ENCODE data around the gene COL21A1. TPM values are rescaled to one million over a fixed set of nuclear protein-coding genes. Genes with fewer than 3 reads are reported as not detected.

Gene COL21A1
- total and polyA plus RNA-seq, 7 donors = 0.24 to 7.1 (median 0.65) TPM

GRCh38 chr6:56235245-56235644, 12.1 kb downstream of the COL21A1 start:
- TF ChIP-seq, protein P1, sequence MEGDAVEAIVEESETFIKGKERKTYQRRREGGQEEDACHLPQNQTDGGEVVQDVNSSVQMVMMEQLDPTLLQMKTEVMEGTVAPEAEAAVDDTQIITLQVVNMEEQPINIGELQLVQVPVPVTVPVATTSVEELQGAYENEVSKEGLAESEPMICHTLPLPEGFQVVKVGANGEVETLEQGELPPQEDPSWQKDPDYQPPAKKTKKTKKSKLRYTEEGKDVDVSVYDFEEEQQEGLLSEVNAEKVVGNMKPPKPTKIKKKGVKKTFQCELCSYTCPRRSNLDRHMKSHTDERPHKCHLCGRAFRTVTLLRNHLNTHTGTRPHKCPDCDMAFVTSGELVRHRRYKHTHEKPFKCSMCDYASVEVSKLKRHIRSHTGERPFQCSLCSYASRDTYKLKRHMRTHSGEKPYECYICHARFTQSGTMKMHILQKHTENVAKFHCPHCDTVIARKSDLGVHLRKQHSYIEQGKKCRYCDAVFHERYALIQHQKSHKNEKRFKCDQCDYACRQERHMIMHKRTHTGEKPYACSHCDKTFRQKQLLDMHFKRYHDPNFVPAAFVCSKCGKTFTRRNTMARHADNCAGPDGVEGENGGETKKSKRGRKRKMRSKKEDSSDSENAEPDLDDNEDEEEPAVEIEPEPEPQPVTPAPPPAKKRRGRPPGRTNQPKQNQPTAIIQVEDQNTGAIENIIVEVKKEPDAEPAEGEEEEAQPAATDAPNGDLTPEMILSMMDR (IDR thresholded peaks at IDR 0.05) = no peak
- Histone ChIP-seq H3K27ac (no peak overlapping the region), H3K36me3 (ENCODE audit: insufficient read depth in 1 of 2, low read depth in 1 of 2) (no peaks in the 10 kb centered on the region), H3K9me3 (no peaks in the 10 kb centered on the region), H3K27me3 (ENCODE audit: insufficient read depth in 3 of 3, low read length in 2 of 3) (no peaks in the 10 kb centered on the region), H3K4me3 (no peak overlapping the region), H3K4me1 (no peaks in the 10 kb centered on the region)
- intact Hi-C loops (cut with DNase I) = no loop called here
- ATAC-seq (peak in 3 of 4 donors; percentile 49 to 83 (median 68)), DNase-seq (no peak)
- WGBS, 3 donors = 38 to 56% (median 55%) methylated on average over 1 of the region's 1 CpG

- DNase-seq = no peak
- no peak for ATAC-seq
- TF ChIP-seq, protein P1 (IDR thresholded peaks at IDR 0.05) = no peak
- H3K4me3 ChIP-seq = no peak overlapping the region
- H3K36me3 ChIP-seq (ENCODE audit: insufficient read depth in 1 of 2, low read depth in 1 of 2) = no peaks in the 10 kb centered on the region
- WGBS, 3 donors = 19 to 25% (median 23%) methylated on average over 2 of the region's 2 CpGs
- H3K4me1 ChIP-seq = no peaks in the 10 kb centered on the region
- H3K9me3 ChIP-seq = no peaks in the 10 kb centered on the region
- H3K27ac ChIP-seq = no peak overlapping the region
- intact Hi-C loops (cut with DNase I) = no loop called here
- no peaks in the 10 kb centered on the region for H3K27me3 ChIP-seq (ENCODE audit: insufficient read depth in 3 of 3, low read length in 2 of 3)
Measured at GRCh38 chr6:56232436-56232835, 14.9 kb downstream of the COL21A1 start.

DNA sequence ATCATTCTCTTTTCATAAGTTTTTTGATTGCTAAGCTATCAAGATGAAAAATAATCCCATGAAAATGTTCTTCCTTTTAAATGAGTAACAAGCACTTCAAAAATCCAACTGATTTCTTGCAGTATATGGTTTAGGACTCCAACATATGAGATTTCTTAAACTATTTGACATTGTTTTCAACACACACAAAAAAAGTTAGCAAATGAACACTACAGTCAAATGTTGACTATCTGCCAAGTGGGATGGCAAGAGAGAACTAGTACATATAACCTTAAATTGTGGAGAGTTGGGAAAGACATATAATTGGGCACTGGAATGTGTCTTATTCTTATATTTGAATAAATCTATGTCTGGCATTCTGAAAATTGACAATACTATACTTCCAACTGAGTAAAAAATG, 15.6 kb downstream of the COL21A1 start:
- intact Hi-C loops (cut with DNase I) = no loop called here
- no peak for ATAC-seq
- Histone ChIP-seq H3K27me3 (ENCODE audit: insufficient read depth in 3 of 3, low read length in 2 of 3) (no peaks in the 10 kb centered on the region), H3K9me3 (no peaks in the 10 kb centered on the region), H3K27ac (no peak overlapping the region), H3K4me1 (no peaks in the 10 kb centered on the region), H3K4me3 (no peak overlapping the region), H3K36me3 (ENCODE audit: insufficient read depth in 1 of 2, low read depth in 1 of 2) (no peaks in the 10 kb centered on the region)
- TF ChIP-seq, protein P1 (IDR thresholded peaks at IDR 0.05) = no peak
- no peak for DNase-seq

DNA sequence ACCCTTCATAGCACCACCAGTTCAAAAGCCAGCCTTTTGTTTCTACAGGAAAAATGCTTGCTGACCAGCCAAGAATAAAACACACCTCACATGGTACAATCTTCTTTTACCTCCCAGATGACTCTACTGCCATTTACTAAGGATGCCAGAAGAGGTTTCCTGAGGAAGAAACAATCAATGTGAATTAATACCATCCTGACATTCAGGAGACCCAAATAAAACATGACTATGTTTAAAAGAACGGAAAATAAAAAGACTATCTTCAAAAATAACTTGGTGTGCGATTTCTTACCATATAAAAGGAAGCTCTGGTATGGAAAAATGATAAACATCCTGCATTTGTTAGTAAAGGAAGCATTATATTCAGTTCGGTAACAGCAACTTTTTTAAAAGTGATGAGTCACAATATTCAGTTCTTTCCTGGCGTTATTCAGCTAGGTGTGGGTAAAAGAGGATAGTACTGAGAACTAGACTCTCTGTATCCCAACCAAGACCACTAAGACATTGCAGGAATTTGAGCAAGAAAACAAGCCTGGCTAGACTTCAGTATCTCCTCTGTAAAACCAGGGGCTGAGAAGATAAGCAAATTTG, 16.3 kb downstream of the COL21A1 start:
- ATAC-seq = no peak
- TF ChIP-seq, protein P1 (IDR thresholded peaks at IDR 0.05) = no peak
- no peak overlapping the region for H3K27ac ChIP-seq
- H3K36me3 ChIP-seq (ENCODE audit: insufficient read depth in 1 of 2, low read depth in 1 of 2) = no peaks in the 10 kb centered on the region
- no peaks in the 10 kb centered on the region for H3K9me3 ChIP-seq
- H3K4me3 ChIP-seq = no peak overlapping the region
- WGBS, 3 donors = 69 to 74% (median 70%) methylated on average over 4 of the region's 4 CpGs
- intact Hi-C loops (cut with DNase I) = no loop called here
- H3K27me3 ChIP-seq (ENCODE audit: insufficient read depth in 3 of 3, low read length in 2 of 3) = no peaks in the 10 kb centered on the region
- no peak for DNase-seq
- H3K4me1 ChIP-seq = no peaks in the 10 kb centered on the region

All from psoas muscle (tissue), 8 donors.